ENCODE data around the gene TAS2R9.

- TF ChIP-seq CTCF (IDR thresholded peaks at IDR 0.05; ENCODE audit: borderline replicate concordance, extremely low read depth, low read length, poor library complexity, severe bottlenecking) (no peak), EZH2 (IDR thresholded peaks at IDR 0.05; ENCODE audit: borderline replicate concordance, low read depth, low read length, severe bottlenecking) (no peak)
These were observed 37.8 kb upstream of the TAS2R9 start for GRCh38 chr12:10847744-10848143.
